Measurements from ENCODE around the gene CALHM4. TPM values are rescaled to one million over a fixed set of nuclear protein-coding genes. Genes with fewer than 3 reads are reported as not detected.

Gene CALHM4
- total and polyA plus RNA-seq, 2 of the 8 experiments (the other 6 are each of a cell fraction or from before 2014, with no cell fraction given), result not detected

DNA sequence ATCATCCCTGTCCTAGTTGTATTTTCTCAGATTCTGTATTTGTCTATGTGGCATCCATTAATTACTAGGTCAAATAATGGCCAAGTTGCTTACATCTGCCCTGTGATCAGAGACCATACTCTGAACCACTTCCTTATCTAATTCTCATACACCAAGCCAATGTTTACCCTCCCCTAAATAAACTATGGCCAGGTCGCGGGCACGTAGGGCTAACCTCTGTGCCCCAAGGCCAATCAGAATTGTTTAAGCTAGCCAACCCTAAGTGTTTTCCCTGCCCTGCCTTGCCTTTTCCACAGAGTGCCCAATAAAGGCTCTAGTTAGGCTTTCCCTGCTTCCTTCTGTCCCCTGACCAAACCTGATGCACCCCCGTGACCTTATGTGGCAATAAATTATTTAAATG, 2.8 kb upstream of the CALHM4 start:
- no peak overlapping the region for H2AK5ac ChIP-seq (ENCODE audit: low read depth, low read length)
- TF ChIP-seq SIN3A (conservative IDR thresholded peaks at IDR 0.05 in 1 of 2, IDR thresholded peaks at IDR 0.05 in 1 of 2; ENCODE audit: low read depth in 1 of 2, low read length in 2 of 2) (no peak), ASH2L (IDR thresholded peaks at IDR 0.05; ENCODE audit: low read length) (no peak), CBX5 (IDR thresholded peaks at IDR 0.05; ENCODE audit: low read depth, low read length) (no peak), TAF7 (optimal IDR thresholded peaks at IDR 0.05; ENCODE audit: borderline replicate concordance, low read depth, low read length) (no peak), SAP30 (IDR thresholded peaks at IDR 0.05; ENCODE audit: insufficient read depth, insufficient replicate concordance, low read length) (no peak)
- TF ChIP-seq, protein P1, sequence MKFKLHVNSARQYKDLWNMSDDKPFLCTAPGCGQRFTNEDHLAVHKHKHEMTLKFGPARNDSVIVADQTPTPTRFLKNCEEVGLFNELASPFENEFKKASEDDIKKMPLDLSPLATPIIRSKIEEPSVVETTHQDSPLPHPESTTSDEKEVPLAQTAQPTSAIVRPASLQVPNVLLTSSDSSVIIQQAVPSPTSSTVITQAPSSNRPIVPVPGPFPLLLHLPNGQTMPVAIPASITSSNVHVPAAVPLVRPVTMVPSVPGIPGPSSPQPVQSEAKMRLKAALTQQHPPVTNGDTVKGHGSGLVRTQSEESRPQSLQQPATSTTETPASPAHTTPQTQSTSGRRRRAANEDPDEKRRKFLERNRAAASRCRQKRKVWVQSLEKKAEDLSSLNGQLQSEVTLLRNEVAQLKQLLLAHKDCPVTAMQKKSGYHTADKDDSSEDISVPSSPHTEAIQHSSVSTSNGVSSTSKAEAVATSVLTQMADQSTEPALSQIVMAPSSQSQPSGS (IDR thresholded peaks at IDR 0.05; ENCODE audit: low read length), result no peak
- H3K4me1 ChIP-seq (replicated peaks in 1 of 4; ENCODE audit: control insufficient read depth in 3 of 4, insufficient read depth in 4 of 4, low read length in 3 of 4), result peaks cover 0 to 3% (median 0%) of the 10 kb centered on the region in 4 experiments; a peak in 1 of 7 replicates
- no peak overlapping the region for H3K23ac ChIP-seq (ENCODE audit: insufficient read length)
- no peak overlapping the region for H2BK15ac ChIP-seq (ENCODE audit: low read length)
- no peak overlapping the region for H3K9ac ChIP-seq (replicated peaks in 1 of 4; ENCODE audit: extremely low read depth in 1 of 4, low read depth in 3 of 4, low read length in 3 of 4)
- 0 out of 2 replicates have a peak overlapping the region, but pooled peaks have one; percentile 27 for H2AFZ ChIP-seq (ENCODE audit: low read length)
- no peak overlapping the region for H2BK120ac ChIP-seq (replicated peaks; ENCODE audit: low read depth, low read length)
- H3K14ac ChIP-seq (ENCODE audit: insufficient read length), result no peak overlapping the region
- no peak overlapping the region for H2BK20ac ChIP-seq (ENCODE audit: low read length)
- no peak overlapping the region for H3K4me2 ChIP-seq (ENCODE audit: insufficient read depth in 1 of 2, low read depth in 2 of 2, low read length in 2 of 2)
- H2BK5ac ChIP-seq (ENCODE audit: low read depth, low read length), result no peak overlapping the region
- no peak overlapping the region for H4K91ac ChIP-seq (replicated peaks; ENCODE audit: insufficient read length, low read length)
- H3K4ac ChIP-seq (replicated peaks; ENCODE audit: insufficient read length, low read depth, low read length), result no peak overlapping the region
- no peak overlapping the region for H4K8ac ChIP-seq (ENCODE audit: extremely low read depth, insufficient read depth, low read length)
- no peak overlapping the region for H3K18ac ChIP-seq (ENCODE audit: extremely low read depth, low read length)
- H3K23me2 ChIP-seq (ENCODE audit: low read depth, low read length), result no peaks in the 10 kb centered on the region
- ChIA-PET POLR2A (ENCODE audit: partially characterized antibody) (no interaction called here), CTCF (ENCODE audit: partially characterized antibody) (interaction anchor here (1.0 to 2.2 kb wide), 5 partner anchors 10 to 282 kb away, joined by 3 to 8 read pairs (median 5); partner anchors contain the start of gene CALHM5)
- H3K4me3 ChIP-seq (ENCODE audit: extremely low read depth in 1 of 4, insufficient read depth in 2 of 4, low read depth in 3 of 4, low read length in 4 of 4), result no peak overlapping the region
- H3K36me3 ChIP-seq (ENCODE audit: control insufficient read depth in 2 of 4, insufficient read depth in 4 of 4, low read length in 3 of 4), result no peaks in the 10 kb centered on the region
- no peaks in the 10 kb centered on the region for H4K20me1 ChIP-seq (replicated peaks in 1 of 2; ENCODE audit: control insufficient read depth in 1 of 2, insufficient read depth in 2 of 2, low read length in 2 of 2)
- no peak overlapping the region for H4K5ac ChIP-seq (ENCODE audit: insufficient read length, low read depth, low read length)
- no peaks in the 10 kb centered on the region for H3K79me1 ChIP-seq (ENCODE audit: low read depth, low read length)
- WGBS, 2 experiments (ENCODE audit: extremely low coverage in 1 of 2, insufficient coverage in 1 of 2, insufficient read length in 1 of 2, insufficient replicate concordance in 2 of 2, low coverage in 1 of 2, low lambda C conversion rate in 2 of 2, missing lambda C conversion rate in 1 of 2), result 65% methylated on average over 4 of the region's 4 CpGs; no CpG with 5 or more reads in 1 of the 2 experiments
- no peak for DNase-seq (ENCODE audit: low read depth in 1 of 2, low spot score in 2 of 2)
- FAIRE-seq, result no peak
- no peak overlapping the region for H2BK12ac ChIP-seq (ENCODE audit: low read depth, low read length)
- H3K27ac ChIP-seq (ENCODE audit: low read depth, low read length), result no peak overlapping the region
- no peaks in the 10 kb centered on the region for H3K9me3 ChIP-seq (ENCODE audit: insufficient read depth in 2 of 2, low read depth in 1 of 2, low read length in 1 of 2)
- no peaks in the 10 kb centered on the region for H3K27me3 ChIP-seq (replicated peaks in 1 of 4; ENCODE audit: control insufficient read depth in 3 of 4, extremely low read depth in 1 of 4, insufficient read depth in 3 of 4, low read length in 3 of 4)
- H3K79me2 ChIP-seq (ENCODE audit: control insufficient read depth in 1 of 2, insufficient read depth in 2 of 2, low read length in 2 of 2), result no peaks in the 10 kb centered on the region
- H3K56ac ChIP-seq (replicated peaks; ENCODE audit: insufficient read length, low read depth, low read length), result no peak overlapping the region
